GM12878 (cell line): ENCODE results near the gene SLC5A10. TPM values are rescaled to one million over a fixed set of nuclear protein-coding genes. Genes with fewer than 3 reads are reported as not detected.

Experiments
- ATAC-seq: fragments of 200-7000 bp; cut with Tn5 transposase; 3 replicates; pipeline ENCODE4 v1.9.1; 2020; ENCODE audit warnings: mild to moderate bottlenecking, moderate library complexity
- BruUV-seq: library from RNA; stranded (reverse); fragments of 400-500 nt; replicated peaks from 2 replicates; lab custom pipeline; 2021; lab: Mats Ljungman, UMichigan
- CTCF ChIA-PET: fragments of 300-600 bp; sonication (Branson Sonifier 250); formaldehyde crosslinking; extraction: SDS; loops from one replicate; lab custom pipeline; 2021; ENCODE audit warnings: inconsistent platforms; lab: Yijun Ruan, JAX
- POLR2A ChIA-PET: fragments of 350-600 bp; formaldehyde crosslinking; extraction: SDS; loops from one replicate; lab custom pipeline; 2021; ENCODE audit warnings: inconsistent platforms; lab: Charles Lee
- RAD21 ChIA-PET: fragments of 300-600 bp; sonication (Branson Sonifier 250); formaldehyde crosslinking; loops from one replicate; lab custom pipeline; 2023; ENCODE audit warnings: antibody characterized with exemption; ENCODE audit not compliant: unreplicated experiment; lab: Charles Lee
- SMC1A ChIA-PET: fragments of 300-600 bp; sonication (Branson Sonifier 250); formaldehyde crosslinking; loops from one replicate; lab custom pipeline; 2023; ENCODE audit not compliant: unreplicated experiment, uncharacterized antibody; lab: Charles Lee
- DNase-seq: peaks from one replicate; pipeline ENCODE4 v3.0.0-alpha.2; 2011; ENCODE audit warnings: low read depth, low spot score
- FAIRE-seq: peaks from 3 replicates; lab custom pipeline; 2011; peaks lifted over from hg19 to GRCh38; lab: Jason Lieb, UNC
- H2AFZ ChIP-seq: 2 replicates; pipeline ENCODE4 v1.6.0; 2011; ENCODE audit warnings: low read depth, low read length, control low read depth; ENCODE audit not compliant: control insufficient read depth
- H3K27ac ChIP-seq: 2 replicates; pipeline ENCODE4 v1.5.1; 2011; ENCODE audit warnings: control low read depth; ENCODE audit not compliant: control insufficient read depth, insufficient read depth
- H3K27me3 ChIP-seq, 2 experiments: replicated peaks in 1 of 2; 2 replicates each; pipeline versions ENCODE4 v1.6.0 to v1.6.1; 2011; ENCODE audit warnings: low read length in 1 of 2; ENCODE audit not compliant: control insufficient read depth in 2 of 2, insufficient read depth in 2 of 2
- H3K36me3 ChIP-seq, 2 experiments: 2 replicates each; pipeline ENCODE4 v1.5.1; 2011; ENCODE audit warnings: low read length in 1 of 2; ENCODE audit not compliant: control insufficient read depth in 2 of 2, insufficient read depth in 2 of 2
- H3K4me1 ChIP-seq: 2 replicates; pipeline ENCODE4 v1.6.1; 2011; ENCODE audit warnings: mild to moderate bottlenecking, low read length, moderate library complexity, mixed read lengths; ENCODE audit not compliant: control insufficient read depth, insufficient read depth
- H3K4me2 ChIP-seq: 2 replicates; pipeline ENCODE4 v1.6.0; 2011; ENCODE audit warnings: control low read depth; ENCODE audit not compliant: control insufficient read depth, insufficient read depth
- H3K4me3 ChIP-seq: fragments of 200-600 bp; sonication (generic); 2 replicates; pipeline ENCODE4 v1.5.1; 2016
- H3K79me2 ChIP-seq: 2 replicates; pipeline ENCODE4 v1.6.0; 2011; ENCODE audit warnings: low read length; ENCODE audit not compliant: control insufficient read depth, insufficient read depth
- H3K9ac ChIP-seq: 2 replicates; pipeline ENCODE4 v1.8.0; 2011; ENCODE audit warnings: low read length, control low read depth, mixed read lengths; ENCODE audit not compliant: control insufficient read depth, insufficient read depth
- H3K9me3 ChIP-seq: replicated peaks from 3 replicates; pipeline ENCODE4 v1.5.1; 2011; ENCODE audit warnings: mild to moderate bottlenecking, low read length; ENCODE audit not compliant: control insufficient read depth, insufficient read depth
- H4K20me1 ChIP-seq: 2 replicates; pipeline ENCODE4 v1.6.0; 2011; ENCODE audit not compliant: control insufficient read depth, insufficient read depth
- CBX3 ChIP-seq: fragments of 200-600 bp; sonication (generic); IDR thresholded peaks from 2 replicates; pipeline ENCODE4 v1.6.1; 2016; ENCODE audit warnings: low read depth, borderline replicate concordance
- CHD1 ChIP-seq: IDR thresholded peaks from 2 replicates; pipeline ENCODE4 v1.6.1; 2012; ENCODE audit warnings: low read depth, low read length, improper control_type of control experiment
- DPF2 ChIP-seq: fragments of 450-650 bp; IDR thresholded peaks from 2 replicates; pipeline ENCODE4 v1.6.1; 2017; ENCODE audit warnings: mild to moderate bottlenecking
- IKZF1 ChIP-seq: fragments of 450-650 bp; conservative IDR thresholded peaks from 2 replicates; pipeline ENCODE4 v1.6.1; 2017; ENCODE audit warnings: antibody characterized with exemption, mild to moderate bottlenecking
- LARP7 ChIP-seq: fragments of 450-650 bp; IDR thresholded peaks from 2 replicates; pipeline ENCODE4 v1.6.1; 2017; ENCODE audit warnings: mild to moderate bottlenecking
- MXI1 ChIP-seq: fragments of 150-350 bp; IDR thresholded peaks from 2 replicates; pipeline ENCODE4 v1.6.1; 2011; ENCODE audit warnings: low read depth, mild to moderate bottlenecking, inconsistent platforms, low read length, improper control_type of control experiment
- RBBP5 ChIP-seq: fragments of 200-600 bp; sonication (generic); conservative IDR thresholded peaks from 2 replicates; pipeline ENCODE4 v1.6.1; 2016
- SUPT20H ChIP-seq: IDR thresholded peaks from 2 replicates; pipeline ENCODE4 v1.6.1; 2011; ENCODE audit warnings: low read depth, mild to moderate bottlenecking, low read length, moderate library complexity, borderline replicate concordance; ENCODE audit not compliant: control insufficient read depth
- whole genome bisulfite sequencing: methylation state at CpG from one replicate; pipeline ENCODE4 v1.1.6; 2016; ENCODE audit warnings: low lambda C conversion rate; ENCODE audit not compliant: insufficient replicate concordance, insufficient coverage; ENCODE audit errors: missing lambda C conversion rate; 5-methylcytosine and 5-hydroxymethylcytosine counted together
- in situ Hi-C: fragments of 300-500 bp; cut with MboI; formaldehyde crosslinking; loops from 9 replicates; pipeline ENCODE4 v1.14.3; 2018; ENCODE audit warnings: mixed read lengths
- intact Hi-C: fragments of 100-400 bp; cut with micrococcal nuclease; formaldehyde crosslinking; loops from one replicate; pipeline ENCODE4 v1.14.2; 2022; ENCODE audit not compliant: unreplicated experiment
- polyA plus RNA-seq, 11 experiments: library from polyadenylated mRNA; depleted of rRNA in 4 of 11; unstranded in 6 of 11; stranded (reverse) in 5 of 11; fragments of >200 nt; fragmentation: Nextera tagmentation in 4 of 11; fragmentation: Illumina TruSeq in 1 of 11; extraction: Ambion mirVana in 4 of 11; extraction: Trizol in 1 of 11; gene quantifications; 1 replicate in 1 of 11; 2 replicates in 10 of 11; pipeline versions ENCODE4 v1.2.1 to v1.2.3, GENCODE V29; 2011 to 2016; ENCODE audit warnings: inconsistent platforms in 2 of 11, missing spikeins in 2 of 11, low read depth in 1 of 11
- total RNA-seq, 4 experiments: library from RNA; depleted of rRNA in 3 of 4; stranded (reverse); fragments of >200 nt in 3 of 4; fragmentation: Illumina TruSeq in 1 of 4; extraction: Trizol in 1 of 4; gene quantifications; 2 replicates each; pipeline versions ENCODE4 v1.2.1 to v1.2.3, GENCODE V29; 2013 to 2021
- TF ChIP-seq, protein P1 (sequence below): fragments of 450-650 bp; formaldehyde crosslinking; IDR thresholded peaks from 2 replicates; pipeline ENCODE4 v1.5.0; 2022; ENCODE audit warnings: mild to moderate bottlenecking, missing genetic modification characterization
- TF ChIP-seq, protein P2 (sequence below): fragments of 450-650 bp; formaldehyde crosslinking; IDR thresholded peaks from 2 replicates; pipeline ENCODE4 v1.4.0; 2022; ENCODE audit warnings: mild to moderate bottlenecking, moderate library complexity
- TF ChIP-seq, protein P3 (sequence below): fragments of 450-650 bp; IDR thresholded peaks from 2 replicates; pipeline ENCODE4 v1.6.1; 2016; ENCODE audit warnings: mild to moderate bottlenecking

SLC5A10 gene
- total and polyA plus RNA-seq, 10 of the 15 experiments (the other 5 are each of a cell fraction or from before 2014, with no cell fraction given): under 0.01 to 0.18 (median 0.07) TPM; not detected in 4

DNA sequence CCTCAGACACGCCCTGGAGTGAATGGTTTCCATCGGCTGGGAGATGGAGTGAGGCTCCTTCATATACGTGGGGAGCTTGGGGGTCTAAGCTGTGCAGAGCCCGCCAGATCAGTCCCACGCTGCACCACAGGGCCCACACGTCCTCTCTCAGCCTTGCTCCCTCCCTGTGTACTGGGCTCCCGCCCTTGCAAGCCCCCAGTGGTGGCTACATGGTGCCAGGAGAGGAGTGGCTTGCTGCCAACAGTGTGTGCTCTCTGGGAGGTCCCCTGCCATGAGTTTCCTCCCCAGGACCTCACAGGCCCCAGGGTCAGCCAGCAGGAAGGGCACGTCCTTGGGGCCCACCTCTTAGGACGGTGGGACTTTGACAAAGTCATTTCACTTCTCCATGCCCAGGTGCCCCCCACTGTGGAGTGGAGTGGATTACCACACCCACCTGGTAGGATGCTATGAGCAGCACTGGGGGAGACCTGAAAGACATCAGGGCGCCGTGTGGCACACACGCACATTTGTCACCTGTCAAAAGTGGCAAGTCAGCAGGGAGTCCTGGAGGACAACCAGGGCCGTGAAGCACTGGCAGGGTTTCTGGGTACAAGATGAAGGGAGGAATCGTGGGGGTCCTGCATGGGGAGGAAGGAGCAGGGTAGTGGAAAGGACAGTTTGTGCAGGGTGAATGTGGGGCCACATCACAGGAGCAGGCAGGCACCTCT, 13.7 kb downstream of the SLC5A10 start:
- FAIRE-seq (no peak), ATAC-seq (no peak), DNase-seq (no peak)
- in situ Hi-C loops (no loop called here), intact Hi-C loops (no loop called here)
- ChIA-PET RAD21 (no interaction called here), POLR2A (no interaction called here), CTCF (interaction anchor here (1.4 kb wide), 1 partner anchor 32 kb away, joined by 4 read pairs; no protein-coding TSS in a partner anchor), SMC1A (no interaction called here)
- Histone ChIP-seq H3K4me3 (no peak overlapping the region), H3K36me3 (no peaks in the 10 kb centered on the region; a peak in 2 of 4 replicates), H4K20me1 (no peaks in the 10 kb centered on the region), H3K79me2 (no peaks in the 10 kb centered on the region), H3K27me3 (no peaks in the 10 kb centered on the region), H3K4me2 (no peak overlapping the region), H3K9me3 (no peaks in the 10 kb centered on the region), H3K9ac (no peak overlapping the region), H3K4me1 (peaks cover 10% of the 10 kb centered on the region), H2AFZ (no peak overlapping the region), H3K27ac (no peak overlapping the region)
- no TSS peak for BruUV-seq
- TF ChIP-seq CHD1 (no peak), RBBP5 (no peak), DPF2 (no peak), MXI1 (no peak), SUPT20H (no peak), LARP7 (no peak), CBX3 (no peak), IKZF1 (no peak)
- TF ChIP-seq, protein P1, sequence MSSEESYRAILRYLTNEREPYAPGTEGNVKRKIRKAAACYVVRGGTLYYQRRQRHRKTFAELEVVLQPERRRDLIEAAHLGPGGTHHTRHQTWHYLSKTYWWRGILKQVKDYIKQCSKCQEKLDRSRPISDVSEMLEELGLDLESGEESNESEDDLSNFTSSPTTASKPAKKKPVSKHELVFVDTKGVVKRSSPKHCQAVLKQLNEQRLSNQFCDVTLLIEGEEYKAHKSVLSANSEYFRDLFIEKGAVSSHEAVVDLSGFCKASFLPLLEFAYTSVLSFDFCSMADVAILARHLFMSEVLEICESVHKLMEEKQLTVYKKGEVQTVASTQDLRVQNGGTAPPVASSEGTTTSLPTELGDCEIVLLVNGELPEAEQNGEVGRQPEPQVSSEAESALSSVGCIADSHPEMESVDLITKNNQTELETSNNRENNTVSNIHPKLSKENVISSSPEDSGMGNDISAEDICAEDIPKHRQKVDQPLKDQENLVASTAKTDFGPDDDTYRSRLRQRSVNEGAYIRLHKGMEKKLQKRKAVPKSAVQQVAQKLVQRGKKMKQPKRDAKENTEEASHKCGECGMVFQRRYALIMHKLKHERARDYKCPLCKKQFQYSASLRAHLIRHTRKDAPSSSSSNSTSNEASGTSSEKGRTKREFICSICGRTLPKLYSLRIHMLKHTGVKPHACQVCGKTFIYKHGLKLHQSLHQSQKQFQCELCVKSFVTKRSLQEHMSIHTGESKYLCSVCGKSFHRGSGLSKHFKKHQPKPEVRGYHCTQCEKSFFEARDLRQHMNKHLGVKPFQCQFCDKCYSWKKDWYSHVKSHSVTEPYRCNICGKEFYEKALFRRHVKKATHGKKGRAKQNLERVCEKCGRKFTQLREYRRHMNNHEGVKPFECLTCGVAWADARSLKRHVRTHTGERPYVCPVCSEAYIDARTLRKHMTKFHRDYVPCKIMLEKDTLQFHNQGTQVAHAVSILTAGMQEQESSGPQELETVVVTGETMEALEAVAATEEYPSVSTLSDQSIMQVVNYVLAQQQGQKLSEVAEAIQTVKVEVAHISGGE: no peak
- TF ChIP-seq, protein P2, sequence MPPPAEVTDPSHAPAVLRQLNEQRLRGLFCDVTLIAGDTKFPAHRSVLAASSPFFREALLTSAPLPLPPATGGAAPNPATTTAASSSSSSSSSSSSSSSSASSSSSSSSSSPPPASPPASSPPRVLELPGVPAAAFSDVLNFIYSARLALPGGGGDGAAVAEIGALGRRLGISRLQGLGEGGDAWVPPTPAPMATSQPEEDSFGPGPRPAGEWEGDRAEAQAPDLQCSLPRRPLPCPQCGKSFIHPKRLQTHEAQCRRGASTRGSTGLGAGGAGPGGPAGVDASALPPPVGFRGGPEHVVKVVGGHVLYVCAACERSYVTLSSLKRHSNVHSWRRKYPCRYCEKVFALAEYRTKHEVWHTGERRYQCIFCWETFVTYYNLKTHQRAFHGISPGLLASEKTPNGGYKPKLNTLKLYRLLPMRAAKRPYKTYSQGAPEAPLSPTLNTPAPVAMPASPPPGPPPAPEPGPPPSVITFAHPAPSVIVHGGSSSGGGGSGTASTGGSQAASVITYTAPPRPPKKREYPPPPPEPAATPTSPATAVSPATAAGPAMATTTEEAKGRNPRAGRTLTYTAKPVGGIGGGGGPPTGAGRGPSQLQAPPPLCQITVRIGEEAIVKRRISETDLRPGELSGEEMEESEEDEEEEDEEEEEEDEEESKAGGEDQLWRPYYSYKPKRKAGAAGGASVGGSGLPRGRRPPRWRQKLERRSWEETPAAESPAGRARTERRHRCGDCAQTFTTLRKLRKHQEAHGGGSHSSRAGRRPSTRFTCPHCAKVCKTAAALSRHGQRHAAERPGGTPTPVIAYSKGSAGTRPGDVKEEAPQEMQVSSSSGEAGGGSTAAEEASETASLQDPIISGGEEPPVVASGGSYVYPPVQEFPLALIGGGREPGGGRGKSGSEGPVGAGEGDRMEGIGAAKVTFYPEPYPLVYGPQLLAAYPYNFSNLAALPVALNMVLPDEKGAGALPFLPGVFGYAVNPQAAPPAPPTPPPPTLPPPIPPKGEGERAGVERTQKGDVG (CRISPR knock-in tag): no peak
- TF ChIP-seq, protein P3, sequence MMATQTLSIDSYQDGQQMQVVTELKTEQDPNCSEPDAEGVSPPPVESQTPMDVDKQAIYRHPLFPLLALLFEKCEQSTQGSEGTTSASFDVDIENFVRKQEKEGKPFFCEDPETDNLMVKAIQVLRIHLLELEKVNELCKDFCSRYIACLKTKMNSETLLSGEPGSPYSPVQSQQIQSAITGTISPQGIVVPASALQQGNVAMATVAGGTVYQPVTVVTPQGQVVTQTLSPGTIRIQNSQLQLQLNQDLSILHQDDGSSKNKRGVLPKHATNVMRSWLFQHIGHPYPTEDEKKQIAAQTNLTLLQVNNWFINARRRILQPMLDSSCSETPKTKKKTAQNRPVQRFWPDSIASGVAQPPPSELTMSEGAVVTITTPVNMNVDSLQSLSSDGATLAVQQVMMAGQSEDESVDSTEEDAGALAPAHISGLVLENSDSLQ: no peak
- WGBS: 49% methylated on average over 14 of the region's 14 CpGs
